Kidney tubule cell (primary cell): Measurements from ENCODE around the gene NPB.

ENCODE experiments used
- DNase-seq: peaks from one replicate; pipeline ENCODE4 v3.0.0-alpha.2; 2018; ENCODE audit warnings: low spot score

The NPB gene

GRCh38 chr17:81926451-81927151, 24.6 kb downstream of the NPB start:
- peak; percentile 93 for DNase-seq

GRCh38 chr17:81927152-81927652, 25.2 kb downstream of the NPB start:
- no peak for DNase-seq

- peak; percentile 95 for DNase-seq
Observed at GRCh38 chr17:81927653-81928543, 25.9 kb downstream of the NPB start, which contains the start of gene MAFG. MAFG (minus strand) TSS chr17:81927735; CDS start chr17:81923185, 4,550 bp downstream.

GRCh38 chr17:81928544-81929252, 26.7 kb downstream of the NPB start:
- DNase-seq: peak; percentile 23

- DNase-seq: no peak
Observed at GRCh38 chr17:81929253-81930141, 27.5 kb downstream of the NPB start.

GRCh38 chr17:81930142-81931125, 28.4 kb downstream of the NPB start:
- peak; percentile 11 for DNase-seq

- DNase-seq: no peak
Observed at GRCh38 chr17:81931189-81931556, 29.1 kb downstream of the NPB start.

- no peak for DNase-seq
Observed at GRCh38 chr17:81931557-81932332, 29.7 kb downstream of the NPB start.

GRCh38 chr17:81932333-81932983, 30.4 kb downstream of the NPB start:
- DNase-seq: no peak

- no peak for DNase-seq
Observed at GRCh38 chr17:81933178-81933699, 31.2 kb downstream of the NPB start.

GRCh38 chr17:81934098-81934757, 32.2 kb downstream of the NPB start:
- DNase-seq: no peak

GRCh38 chr17:81934850-81935708, 33.0 kb downstream of the NPB start:
- no peak for DNase-seq

GRCh38 chr17:81935709-81936084, 33.7 kb downstream of the NPB start:
- no peak for DNase-seq

GRCh38 chr17:81939218-81939617, 37.2 kb downstream of the NPB start:
- DNase-seq: no peak

- DNase-seq: no peak
Observed at GRCh38 chr17:81939881-81940385, 37.9 kb downstream of the NPB start.

GRCh38 chr17:81940538-81941483, 38.8 kb downstream of the NPB start:
- no peak for DNase-seq
